Mucosa of descending colon (tissue), 3 donors: Measurements from ENCODE around the gene ANAPC2. TPM values are rescaled to one million over a fixed set of nuclear protein-coding genes. Genes with fewer than 3 reads are reported as not detected.

ENCODE experiments used
- ATAC-seq: fragments of 200-7000 bp; cut with Tn5 transposase; one replicate; pipeline ENCODE4 v1.9.1; 2020; ENCODE audit warnings: mild to moderate bottlenecking, moderate library complexity
- DNase-seq, 3 donors: peaks; one replicate each; pipeline ENCODE4 v3.0.0-alpha.2; 2020
- H3K36me3 ChIP-seq: fragments of 200-600 bp; one replicate; pipeline ENCODE4 v1.8.0; 2021; ENCODE audit warnings: low read depth, mild to moderate bottlenecking
- H3K4me1 ChIP-seq: fragments of 200-600 bp; one replicate; pipeline ENCODE4 v1.8.0; 2021; ENCODE audit warnings: low read depth, mild to moderate bottlenecking
- H3K4me3 ChIP-seq: fragments of 200-600 bp; one replicate; pipeline ENCODE4 v1.8.0; 2021; ENCODE audit warnings: mild to moderate bottlenecking
- H3K9me3 ChIP-seq: fragments of 200-600 bp; one replicate; pipeline ENCODE4 v1.8.0; 2021; ENCODE audit warnings: mild to moderate bottlenecking
- intact Hi-C, 2 donors: fragments of 100-400 bp; cut with DNase I in 1 of 2; cut with micrococcal nuclease in 1 of 2; formaldehyde crosslinking; loops; one replicate each; pipeline versions ENCODE4 v1.11.0 to v1.11.1; 2022; cut with DNase I, micrococcal nuclease
- total RNA-seq, 3 donors: library from RNA; stranded (reverse); fragmentation: NEBNext Ultra II Directional in 2 of 3; extraction: Animal tissue kit (Norgen Biotek cat#: 25700) in 2 of 3; gene quantifications; one replicate each; pipeline versions ENCODE4 v1.2.1 to v1.2.4, GENCODE V29; 2021 to 2023
- TF ChIP-seq, protein P1 (sequence below): fragments of 200-600 bp; IDR thresholded peaks from one replicate; pipeline ENCODE4 v1.8.0; 2022; ENCODE audit warnings: antibody characterized with exemption, mild to moderate bottlenecking
- donor health status: DM: no; HTN: no; CAD: no; lungs with moderate emphysema.
- donor health status: DM: no; HTN: no; CAD: no.
- donor health status: DM: no; HTN: yes; CAD: no.

Gene ANAPC2
- total RNA-seq, 3 donors from 2014 or later, result 60.8 to 65.9 (median 61.7) TPM

- ATAC-seq (peak; percentile 5), DNase-seq (no peak)
- Histone ChIP-seq H3K9me3 (no peaks in the 10 kb centered on the region), H3K4me1 (peaks cover 27% of the 10 kb centered on the region), H3K4me3 (no peak overlapping the region), H3K36me3 (no peaks in the 10 kb centered on the region)
- intact Hi-C loops, result no loop called here
- TF ChIP-seq, protein P1, sequence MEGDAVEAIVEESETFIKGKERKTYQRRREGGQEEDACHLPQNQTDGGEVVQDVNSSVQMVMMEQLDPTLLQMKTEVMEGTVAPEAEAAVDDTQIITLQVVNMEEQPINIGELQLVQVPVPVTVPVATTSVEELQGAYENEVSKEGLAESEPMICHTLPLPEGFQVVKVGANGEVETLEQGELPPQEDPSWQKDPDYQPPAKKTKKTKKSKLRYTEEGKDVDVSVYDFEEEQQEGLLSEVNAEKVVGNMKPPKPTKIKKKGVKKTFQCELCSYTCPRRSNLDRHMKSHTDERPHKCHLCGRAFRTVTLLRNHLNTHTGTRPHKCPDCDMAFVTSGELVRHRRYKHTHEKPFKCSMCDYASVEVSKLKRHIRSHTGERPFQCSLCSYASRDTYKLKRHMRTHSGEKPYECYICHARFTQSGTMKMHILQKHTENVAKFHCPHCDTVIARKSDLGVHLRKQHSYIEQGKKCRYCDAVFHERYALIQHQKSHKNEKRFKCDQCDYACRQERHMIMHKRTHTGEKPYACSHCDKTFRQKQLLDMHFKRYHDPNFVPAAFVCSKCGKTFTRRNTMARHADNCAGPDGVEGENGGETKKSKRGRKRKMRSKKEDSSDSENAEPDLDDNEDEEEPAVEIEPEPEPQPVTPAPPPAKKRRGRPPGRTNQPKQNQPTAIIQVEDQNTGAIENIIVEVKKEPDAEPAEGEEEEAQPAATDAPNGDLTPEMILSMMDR, result no peak
Observed at GRCh38 chr9:137163365-137163715, 25.0 kb downstream of the ANAPC2 start.

GRCh38 chr9:137162505-137163364 lies 25.6 kb downstream of the ANAPC2 start:
- H3K9me3 ChIP-seq, result no peaks in the 10 kb centered on the region
- H3K4me3 ChIP-seq, result no peak overlapping the region
- intact Hi-C loops, result no loop called here
- ATAC-seq, result peak; percentile 75
- TF ChIP-seq, protein P1, result no peak
- peak in 2 of 3 donors; percentile 67 to 73 for DNase-seq
- H3K4me1 ChIP-seq, result peaks cover 21% of the 10 kb centered on the region
- H3K36me3 ChIP-seq, result no peaks in the 10 kb centered on the region

- Histone ChIP-seq H3K4me3 (no peak overlapping the region), H3K9me3 (no peaks in the 10 kb centered on the region), H3K4me1 (peaks cover 12% of the 10 kb centered on the region), H3K36me3 (no peaks in the 10 kb centered on the region)
- intact Hi-C loops, result no loop called here
- TF ChIP-seq, protein P1, result no peak
- no peak for DNase-seq
- ATAC-seq, result peak; percentile 4
Observed at GRCh38 chr9:137161558-137162486, 26.5 kb downstream of the ANAPC2 start.

DNA sequence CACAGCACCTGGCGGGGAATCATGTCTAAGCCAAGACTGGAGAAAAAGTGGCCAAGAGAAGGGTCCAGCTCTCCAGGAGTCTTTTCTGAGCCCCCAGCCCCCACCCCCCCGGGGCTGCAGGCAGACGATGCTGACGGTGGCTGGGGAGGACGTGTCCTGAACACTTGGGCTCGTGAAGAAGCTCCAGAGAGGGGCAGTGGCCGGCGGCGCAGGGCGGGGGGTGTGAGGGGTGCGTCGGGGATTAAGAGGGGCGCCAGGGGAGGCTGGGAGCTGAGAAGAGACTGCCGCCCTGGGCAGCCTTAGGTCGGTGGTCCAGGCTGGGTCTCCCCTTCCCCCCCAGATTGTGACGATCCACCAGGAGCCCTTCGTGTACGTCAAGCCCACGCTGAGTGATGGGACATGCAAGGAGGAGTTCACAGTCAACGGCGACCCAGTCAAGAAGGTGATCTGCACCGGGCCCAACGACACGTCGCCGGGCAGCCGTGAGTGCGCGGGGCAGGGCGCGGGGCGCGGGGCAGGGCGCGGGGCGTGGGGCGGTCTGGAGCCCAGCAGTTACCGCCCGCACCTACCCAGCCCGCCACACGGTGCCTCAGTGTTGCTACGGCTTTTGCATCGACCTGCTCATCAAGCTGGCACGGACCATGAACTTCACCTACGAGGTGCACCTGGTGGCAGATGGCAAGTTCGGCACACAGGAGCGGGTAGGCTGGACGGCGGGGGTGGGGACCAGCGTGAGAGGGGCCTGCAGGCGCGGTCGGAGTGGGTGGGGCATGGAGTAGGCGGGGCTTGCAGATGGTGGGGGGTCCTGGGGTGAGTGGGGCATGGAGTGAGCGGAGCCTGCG lies 27.4 kb downstream of the ANAPC2 start:
- peak; percentile 5 for ATAC-seq
- DNase-seq, result no peak

More for the DNA sequence above, 27.4 kb downstream of the ANAPC2 start:
- intact Hi-C loops, result no loop called here
- no peaks in the 10 kb centered on the region for H3K36me3 ChIP-seq
- no peaks in the 10 kb centered on the region for H3K9me3 ChIP-seq
- H3K4me1 ChIP-seq, result peaks cover 15% of the 10 kb centered on the region
- H3K4me3 ChIP-seq, result no peak overlapping the region
- TF ChIP-seq, protein P1, result no peak
